Renal cortical epithelial cell (primary cell): ENCODE data around the gene MRM2. TPM values are rescaled to one million over a fixed set of nuclear protein-coding genes. Genes with fewer than 3 reads are reported as not detected.
A peak's percentile ranks its signal among the peaks of the same experiment; 100 is the strongest.

Experiments
- DNase-seq: peaks from one replicate; pipeline ENCODE4 v3.0.0-alpha.2; 2011; ENCODE audit warnings: low read depth
- total RNA-seq: library from RNA; depleted of rRNA; stranded (reverse); fragments of >200 nt; gene quantifications from 2 replicates; pipeline ENCODE4 v1.2.3, GENCODE V29; 2014

The MRM2 gene
- total RNA-seq, 1 donor from 2014 or later, result 17.9 TPM

GRCh38 chr7:2247141-2247995, 5.4 kb upstream of the MRM2 start:
- DNase-seq, result no peak

- no peak for DNase-seq
Measured at GRCh38 chr7:2245883-2246675, 4.1 kb upstream of the MRM2 start.

- DNase-seq, result no peak
Measured at GRCh38 chr7:2244404-2244995, 2.5 kb upstream of the MRM2 start.

- no peak for DNase-seq
Measured at GRCh38 chr7:2243458-2243857, 1.5 kb upstream of the MRM2 start.

GRCh38 chr7:2242541-2243429, 780 bp upstream of the MRM2 start:
- DNase-seq, result no peak

GRCh38 chr7:2239242-2239641, 2.8 kb downstream of the MRM2 start:
- no peak for DNase-seq

- DNase-seq, result no peak
Measured at GRCh38 chr7:2237109-2237602, 4.8 kb downstream of the MRM2 start.

- no peak for DNase-seq
Measured at GRCh38 chr7:2233926-2234325, 8.1 kb downstream of the MRM2 start.

- DNase-seq, result peak; percentile 60
Measured at GRCh38 chr7:2232766-2233520, 9.1 kb downstream of the MRM2 start, which contains the start of gene MAD1L1. MAD1L1 (minus strand) TSS chr7:2232945; CDS start chr7:2230133, 2,812 bp downstream.

GRCh38 chr7:2231992-2232765, 9.8 kb downstream of the MRM2 start:
- no peak for DNase-seq

GRCh38 chr7:2230882-2231281, 11.1 kb downstream of the MRM2 start:
- DNase-seq, result no peak

- no peak for DNase-seq
Measured at GRCh38 chr7:2230226-2230625, 11.8 kb downstream of the MRM2 start.

GRCh38 chr7:2229467-2229866, 12.5 kb downstream of the MRM2 start:
- DNase-seq, result no peak

GRCh38 chr7:2228921-2229320, 13.1 kb downstream of the MRM2 start:
- DNase-seq, result no peak

- DNase-seq, result no peak
Measured at GRCh38 chr7:2227699-2228098, 14.3 kb downstream of the MRM2 start.

GRCh38 chr7:2225830-2226229, 16.2 kb downstream of the MRM2 start:
- no peak for DNase-seq

GRCh38 chr7:2225336-2225735, 16.7 kb downstream of the MRM2 start:
- peak; percentile 44 for DNase-seq

GRCh38 chr7:2224934-2225333, 17.1 kb downstream of the MRM2 start:
- peak; percentile 43 for DNase-seq

GRCh38 chr7:2224491-2224928, 17.5 kb downstream of the MRM2 start:
- DNase-seq, result no peak

GRCh38 chr7:2223321-2223720, 18.7 kb downstream of the MRM2 start:
- DNase-seq, result no peak
